Stimulated activated CD4-positive, alpha-beta T cell treated with anti-CD3 and anti-CD28 coated beads, Interleukin-12 subunit alpha, Interleukin-12 subunit beta, amount 100 ng/mL, for 24 hours (primary cell): ENCODE results near the gene GSC2.
"Not testable (repeated sequence)": the region's sequence is repeated elsewhere in the genome, so short reads cannot be mapped to it uniquely, and the experiment has no call there.

Source experiments
- DNase-seq, 2 experiments: peaks; one replicate each; pipeline ENCODE4 v3.0.0-alpha.2; 2020; ENCODE audit warnings: low read depth in 2 of 2

The GSC2 gene

GRCh38 chr22:19178065-19178656 is 28.1 kb upstream of the GSC2 start:
- DNase-seq, result no peak

DNA sequence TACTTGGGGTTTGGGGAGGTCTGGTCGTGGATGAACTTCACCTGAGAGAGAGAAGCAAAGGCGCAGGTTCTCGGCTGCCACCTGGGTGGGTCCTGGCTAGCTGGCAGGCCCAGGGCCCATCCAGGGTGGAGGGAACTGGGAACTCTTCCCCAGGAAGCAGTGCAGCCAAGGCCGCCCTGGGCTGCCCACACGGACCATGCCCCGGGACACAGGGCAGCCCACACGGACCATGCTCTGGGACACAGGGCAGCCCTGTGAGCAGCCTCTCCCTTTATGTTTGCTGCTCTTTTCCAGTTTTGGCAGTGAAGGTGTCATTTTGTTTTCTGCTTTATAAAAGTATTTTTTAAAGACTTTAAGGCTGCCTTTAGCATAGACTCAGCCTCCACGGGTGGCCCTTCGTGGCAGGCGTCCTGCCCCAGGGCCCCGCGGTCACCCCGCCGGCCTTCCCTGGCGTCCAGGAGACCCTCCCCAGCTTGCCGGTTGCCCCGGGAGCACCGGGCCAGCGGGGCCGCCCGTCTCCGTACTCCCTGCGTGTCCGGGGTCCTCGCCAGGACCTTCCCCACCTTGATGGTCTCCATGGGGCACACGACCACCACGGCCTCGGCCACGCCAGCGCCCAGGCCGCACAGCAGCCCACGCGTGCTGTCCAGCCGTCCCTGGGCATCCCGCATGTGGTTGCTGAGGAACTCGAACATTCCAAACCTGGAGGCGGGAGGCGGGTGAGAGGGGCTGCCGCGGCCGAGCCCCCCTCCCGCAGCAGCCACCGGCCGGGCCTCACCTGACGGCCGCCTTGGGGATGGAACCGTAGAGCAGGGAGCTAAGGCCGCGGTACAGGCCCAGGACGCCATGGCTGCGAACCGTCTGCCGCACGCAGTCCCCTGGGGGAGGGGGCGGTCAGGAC is 27.3 kb upstream of the GSC2 start:
- DNase-seq, result no peak

GRCh38 chr22:19176732-19177131 is 26.6 kb upstream of the GSC2 start:
- DNase-seq, result no peak

- DNase-seq, result no peak
Measured at GRCh38 chr22:19176175-19176643, 26.1 kb upstream of the GSC2 start.

DNA sequence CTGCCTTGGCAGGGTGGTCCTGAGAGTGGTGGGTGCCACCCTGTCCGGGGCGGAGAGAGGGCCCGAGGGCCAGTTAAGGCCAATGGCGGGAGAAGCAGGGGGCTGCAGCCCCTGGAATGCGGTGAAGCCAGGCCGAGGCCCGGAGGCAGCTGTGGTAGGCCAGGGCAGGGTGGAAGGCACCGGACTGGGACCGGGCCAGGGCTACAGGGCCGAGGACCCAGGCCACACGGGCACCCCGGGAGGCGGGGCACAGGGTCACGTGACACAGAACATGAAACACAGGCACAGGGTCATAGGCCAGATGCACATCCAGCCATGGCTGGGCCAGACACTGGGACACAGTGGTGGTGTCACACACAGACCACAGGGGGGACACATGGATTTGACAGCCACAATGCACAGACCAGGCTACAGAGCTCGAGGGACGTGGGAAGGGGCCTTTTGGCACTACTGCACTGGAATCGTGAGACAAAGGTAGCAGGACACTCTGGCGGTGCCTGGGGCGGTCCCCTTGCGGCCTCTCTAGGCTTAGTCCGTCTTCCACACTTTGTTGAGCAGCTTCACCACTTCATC is 25.6 kb upstream of the GSC2 start:
- DNase-seq, result no peak

GRCh38 chr22:19175026-19175601 is 25.0 kb upstream of the GSC2 start:
- DNase-seq, result no peak

GRCh38 chr22:19174106-19175025 is 24.3 kb upstream of the GSC2 start:
- DNase-seq, result no peak

- no peak for DNase-seq
Measured at GRCh38 chr22:19173047-19174035, 23.2 kb upstream of the GSC2 start.

GRCh38 chr22:19172213-19173046 is 22.3 kb upstream of the GSC2 start:
- no peak for DNase-seq

DNA sequence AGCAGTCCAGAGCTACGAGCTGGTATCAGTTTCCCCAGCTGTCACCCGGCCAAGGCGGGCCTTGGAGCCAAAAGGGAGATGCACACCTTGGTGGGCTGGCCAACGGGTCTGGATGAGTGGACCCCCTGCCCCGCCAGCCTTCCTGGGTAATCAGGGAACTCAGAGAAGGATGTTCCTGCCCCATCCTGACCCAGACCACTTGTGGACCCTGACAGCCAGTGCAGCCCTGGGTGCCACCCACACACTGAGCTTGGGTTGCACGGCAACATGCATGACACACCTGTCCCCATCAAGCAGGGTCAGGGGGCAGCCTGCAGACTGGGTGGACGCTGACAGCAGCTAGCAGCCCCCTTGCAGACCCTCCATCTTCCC is 19.8 kb upstream of the GSC2 start:
- no peak for DNase-seq

DNA sequence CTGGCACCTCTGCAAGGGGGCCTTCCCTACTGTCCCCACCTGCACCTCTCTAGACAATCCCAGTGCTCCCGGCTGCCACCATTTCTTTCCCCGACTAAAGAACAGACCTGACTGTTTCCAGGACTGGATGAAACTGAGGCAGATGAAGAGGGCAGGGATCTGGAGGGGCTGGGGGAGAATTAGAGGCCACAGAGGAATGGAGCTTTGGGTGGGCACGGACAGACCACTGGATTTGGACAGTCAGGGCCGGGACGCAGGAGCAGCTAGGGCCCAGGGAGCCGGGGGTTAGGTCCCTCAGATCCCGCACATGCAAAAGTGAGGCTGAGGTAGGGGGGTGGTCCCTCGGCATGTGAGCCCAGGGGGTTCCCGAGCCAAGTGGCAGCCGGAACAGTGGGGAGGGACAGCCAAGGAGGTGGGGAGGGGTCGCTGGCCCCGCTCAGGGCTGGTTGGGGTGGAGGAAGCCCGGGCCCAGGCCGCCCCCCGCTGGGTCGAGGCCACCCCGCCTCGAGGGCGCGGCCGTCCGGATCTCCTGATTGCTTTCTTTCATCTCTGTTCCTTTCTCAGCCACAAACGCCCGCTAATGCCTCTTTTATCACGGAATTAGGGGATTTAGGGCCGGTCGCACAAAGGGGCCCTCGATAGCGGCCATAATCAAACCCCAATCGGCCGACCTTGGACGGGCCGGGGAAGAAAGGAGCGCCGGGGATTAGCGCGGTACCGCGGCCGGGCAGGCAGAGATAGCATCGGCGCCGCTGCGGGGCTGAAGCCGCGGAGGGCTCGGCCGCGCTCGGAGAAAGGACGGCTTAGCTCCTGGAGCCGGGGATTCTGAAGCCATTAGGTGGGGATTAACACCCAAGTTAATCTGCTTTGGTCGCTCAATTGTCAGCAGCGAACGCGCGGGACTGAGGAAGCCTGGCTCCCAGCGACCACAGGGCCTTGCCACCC is 19.2 kb upstream of the GSC2 start:
- DNase-seq, result no peak

- DNase-seq, result no peak
Measured at GRCh38 chr22:19168088-19168890, 18.2 kb upstream of the GSC2 start.

DNA sequence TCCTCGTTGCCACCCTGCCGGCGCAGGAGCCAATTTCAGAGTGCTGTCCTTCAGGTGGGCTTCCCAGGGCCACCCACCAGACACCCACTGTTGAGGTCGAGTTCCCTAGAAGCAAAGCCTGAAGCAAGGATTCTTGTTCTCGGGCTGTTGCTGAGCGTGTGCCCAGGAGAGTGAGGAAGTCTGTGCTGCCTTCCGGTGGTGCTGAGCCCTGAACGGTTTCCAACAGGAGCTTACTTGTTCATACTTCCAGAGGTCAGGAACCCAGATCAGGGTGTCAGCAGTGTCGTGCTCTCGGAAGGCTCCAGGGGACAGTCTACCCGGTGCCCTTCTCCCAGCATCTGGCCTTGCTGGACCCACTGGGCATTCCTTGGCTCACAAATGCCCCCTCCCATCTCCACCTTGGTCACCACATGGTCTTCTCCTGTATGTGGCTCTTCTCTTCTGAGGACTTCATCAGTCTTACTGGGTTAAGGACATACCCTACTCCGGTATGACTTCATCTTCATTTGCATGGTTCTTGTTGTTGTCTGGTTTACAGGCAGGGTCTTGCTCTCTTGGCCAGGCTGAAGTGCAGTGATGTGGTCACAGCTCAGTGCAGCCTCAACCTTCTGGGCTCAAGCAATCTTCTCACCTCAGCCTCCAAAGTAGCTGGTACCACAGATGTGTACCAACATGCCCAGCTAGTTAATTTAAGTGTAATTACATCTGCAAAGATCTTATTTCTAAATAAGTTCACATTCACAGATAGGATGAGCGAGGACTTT is 17.2 kb upstream of the GSC2 start:
- no peak for DNase-seq

GRCh38 chr22:19166421-19166820 is 16.3 kb upstream of the GSC2 start:
- no peak for DNase-seq

DNA sequence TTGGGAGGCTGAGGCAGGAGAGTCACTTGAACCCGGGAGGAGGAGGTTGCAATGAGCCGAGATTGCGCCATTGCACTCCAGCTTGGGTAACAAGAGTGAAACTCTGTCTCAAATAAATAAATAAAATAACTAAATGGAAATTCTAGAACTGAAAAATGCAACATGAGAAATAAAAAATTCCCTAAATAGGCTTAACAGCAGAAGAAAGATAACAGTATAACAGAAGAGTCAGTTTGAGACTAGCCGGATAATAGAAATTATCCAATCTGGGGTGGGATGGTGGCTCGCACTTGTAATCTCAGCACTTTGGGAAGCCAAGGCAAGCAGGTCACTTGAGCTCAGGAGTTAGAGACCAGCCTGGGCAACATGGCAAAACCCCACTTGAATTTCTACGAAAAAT is 14.3 kb upstream of the GSC2 start:
- DNase-seq, result no peak

DNA sequence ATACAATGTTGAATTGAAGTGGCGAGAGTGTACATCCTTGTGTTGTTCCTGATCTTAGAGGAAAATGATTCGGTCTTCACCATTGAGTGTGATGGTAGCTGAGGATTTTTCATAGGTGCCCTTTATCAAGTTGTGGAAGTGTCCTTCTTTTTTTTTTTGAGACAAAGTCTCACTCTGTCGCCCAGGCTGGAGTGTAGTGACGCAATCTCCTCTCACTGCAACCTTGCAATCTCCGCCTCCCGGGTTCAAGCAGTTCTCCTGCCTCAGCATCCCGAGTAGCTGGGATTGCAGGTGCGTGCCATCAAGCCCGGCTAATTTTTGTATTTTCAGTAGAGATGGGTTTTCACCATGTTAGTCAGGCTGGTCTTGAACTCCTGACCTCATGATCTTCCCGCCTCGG is 8.6 kb upstream of the GSC2 start:
- not testable (repeated sequence) for DNase-seq

DNA sequence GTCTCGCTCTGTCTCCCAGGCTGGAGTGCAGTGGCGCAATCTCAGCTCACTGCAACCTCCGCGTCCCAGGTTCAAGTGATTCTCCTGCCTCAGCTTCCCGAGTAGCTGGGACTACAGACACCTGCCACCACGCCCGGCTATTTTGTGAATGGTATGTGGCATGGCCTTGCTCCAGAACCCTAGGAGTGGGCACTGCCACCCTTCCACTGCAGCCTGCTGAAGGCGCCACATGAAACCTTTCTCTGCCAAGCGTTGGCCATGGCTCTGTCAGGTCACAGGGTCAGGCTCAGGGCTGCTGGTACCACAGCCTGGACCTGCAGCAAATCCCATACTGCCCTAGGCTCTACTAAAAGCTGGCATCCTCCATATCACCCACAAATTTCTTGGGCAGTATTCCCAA is 6.0 kb upstream of the GSC2 start:
- DNase-seq, result not testable (repeated sequence)
